HepG2 (cell line): ENCODE results near the gene GPC6. TPM values are rescaled to one million over a fixed set of nuclear protein-coding genes. Genes with fewer than 3 reads are reported as not detected.

Source experiments
- HBP1 ChIP-seq: IDR thresholded peaks from 2 replicates; pipeline ENCODE4 v1.6.1; 2016; ENCODE audit warnings: low read depth, control low read depth
- TARDBP ChIP-seq: sonication (generic); formaldehyde crosslinking; IDR thresholded peaks from 2 replicates; pipeline ENCODE4 v1.8.0; 2022; ENCODE audit warnings: mild to moderate bottlenecking, missing genetic modification reagents
- U2AF2 ChIP-seq: fragments of 200-400 bp; formaldehyde crosslinking; IDR thresholded peaks from 2 replicates; pipeline ENCODE4 v1.6.1; 2017; ENCODE audit warnings: low read depth, mild to moderate bottlenecking, low read length
- ZBTB8A ChIP-seq: sonication (generic); formaldehyde crosslinking; IDR thresholded peaks from 2 replicates; pipeline ENCODE4 v1.4.0; 2020; ENCODE audit warnings: mild to moderate bottlenecking, low read depth, missing genetic modification reagents, borderline replicate concordance
- ZNF646 ChIP-seq: sonication (generic); formaldehyde crosslinking; IDR thresholded peaks from 2 replicates; pipeline ENCODE4 v1.9.0; 2021; ENCODE audit warnings: mild to moderate bottlenecking, missing genetic modification reagents
- polyA plus RNA-seq, 8 experiments: library from polyadenylated mRNA; depleted of rRNA in 3 of 8; stranded (reverse) in 7 of 8; unstranded in 1 of 8; fragments of >200 nt; fragmentation: Illumina TruSeq in 4 of 8; extraction: Trizol in 4 of 8; gene quantifications; 2 replicates each; pipeline versions ENCODE4 v1.2.1 to v1.2.3, GENCODE V29; 2011 to 2016; ENCODE audit warnings: low read depth in 4 of 8, missing spikeins in 1 of 8, mixed read lengths in 1 of 8; ENCODE audit not compliant: insufficient read depth in 1 of 8
- total RNA-seq, 5 experiments: library from RNA; depleted of rRNA; stranded (reverse); fragments of >200 nt; fragmentation: Illumina TruSeq; extraction: Trizol; gene quantifications; 2 replicates each; pipeline ENCODE4 v1.2.3, GENCODE V29; 2016; ENCODE audit warnings: low read depth in 1 of 5

Gene GPC6
- total and polyA plus RNA-seq, 2 of the 13 experiments (the other 11 are each of a cell fraction or from before 2014, with no cell fraction given) = 24.5 to 33.9 TPM

GRCh38 chr13:94411747-94412146 is 1185.1 kb downstream of the GPC6 start (continued):
- no peak for TF ChIP-seq HBP1 (CRISPR knock-in tag)
- no peak for TF ChIP-seq U2AF2
- TF ChIP-seq TARDBP (CRISPR knock-in tag) = no peak
- TF ChIP-seq ZNF646 (CRISPR knock-in tag) = no peak
- no peak for TF ChIP-seq ZBTB8A
- TF ChIP-seq, all 625 proteins: peak for 0
